ENCODE results near the gene CGGBP1. TPM values are rescaled to one million over a fixed set of nuclear protein-coding genes. Genes with fewer than 3 reads are reported as not detected.

The CGGBP1 gene, protein sequence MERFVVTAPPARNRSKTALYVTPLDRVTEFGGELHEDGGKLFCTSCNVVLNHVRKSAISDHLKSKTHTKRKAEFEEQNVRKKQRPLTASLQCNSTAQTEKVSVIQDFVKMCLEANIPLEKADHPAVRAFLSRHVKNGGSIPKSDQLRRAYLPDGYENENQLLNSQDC
- 10 to 100 TPM; 81.1 to 83.5 TPM for total RNA-seq

DNA sequence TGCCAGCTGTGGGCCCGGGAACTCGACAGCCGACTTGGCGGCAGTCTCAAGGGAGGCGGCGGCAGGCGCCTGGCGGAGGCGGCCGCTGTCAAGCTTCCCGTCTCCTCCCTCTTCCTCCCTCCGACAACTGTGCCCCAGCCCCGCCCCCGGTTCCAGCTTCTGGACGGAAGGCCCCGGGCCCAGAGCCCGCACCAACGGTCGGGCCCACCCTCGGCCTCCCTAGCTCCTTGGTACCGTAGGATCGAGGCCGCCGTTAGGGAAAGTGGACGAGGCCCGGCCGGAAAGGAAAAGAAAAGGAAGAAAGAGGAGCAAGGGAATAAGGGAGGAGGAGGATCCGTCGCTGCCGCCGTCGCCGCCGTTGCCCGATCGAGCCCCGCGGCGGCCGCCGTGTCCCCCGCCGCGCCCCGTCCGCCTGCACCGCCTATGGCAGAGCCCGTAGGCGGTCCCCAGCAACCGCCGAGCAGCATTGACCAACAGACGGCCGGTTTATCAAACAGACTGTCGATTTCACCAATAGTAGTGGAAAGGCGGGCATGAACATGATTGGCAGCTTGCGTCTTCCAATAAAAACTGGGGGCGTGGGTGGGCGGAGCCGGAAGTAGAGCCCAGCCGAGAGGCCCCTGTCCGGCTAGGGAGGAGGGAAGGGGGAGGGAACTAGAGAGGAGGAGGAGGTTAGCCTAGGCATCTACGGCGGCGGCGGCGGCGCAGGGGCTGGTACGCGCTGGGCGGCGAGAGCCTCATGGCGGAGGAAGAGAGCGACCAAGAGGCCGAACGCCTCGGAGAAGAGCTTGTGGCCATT is at the start of gene CGGBP1, which contains the start of gene ZNF654:
Gene CGGBP1 (minus strand): TSS at position 425 of the 799 bp plus-strand sequence. CDS start 3,029 bp downstream, outside the sequence.
Gene ZNF654 (plus strand): TSS at position 675 of the 799 bp plus-strand sequence. CDS start 65 bp downstream, at position 740.
- ChIA-PET POLR2A (interaction anchor here (0.5 to 2.2 kb wide), 6 partner anchors 20 to 91 kb away, joined by 3 to 22 read pairs (median 6); partner anchors contain the start of gene C3orf38), CTCF (interaction anchor here (0.6 to 0.9 kb wide), 3 partner anchors 39 to 121 kb away, joined by 3 read pairs; no protein-coding TSS in a partner anchor)

DNA sequence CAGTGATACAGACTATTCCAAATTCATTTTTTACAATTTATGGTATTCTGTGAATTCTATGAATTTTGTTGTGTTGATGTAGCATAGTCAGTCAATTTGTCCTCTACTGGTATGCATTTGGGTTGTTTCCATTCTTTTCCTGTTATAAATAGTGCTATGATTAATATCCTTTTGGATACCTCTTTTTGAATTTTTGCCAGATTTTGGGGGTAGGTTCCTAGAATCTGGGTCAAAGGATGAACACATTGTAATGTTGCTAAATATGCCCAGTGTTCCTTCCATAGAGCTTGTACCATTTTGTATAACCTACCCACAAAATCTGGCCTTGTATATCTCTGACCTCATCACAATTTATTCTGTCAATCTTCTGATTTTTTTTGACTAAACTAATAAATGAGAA is 46.5 kb upstream of the CGGBP1 start:
- POLR2A ChIA-PET = no interaction called here
- CTCF ChIA-PET = no interaction called here

DNA sequence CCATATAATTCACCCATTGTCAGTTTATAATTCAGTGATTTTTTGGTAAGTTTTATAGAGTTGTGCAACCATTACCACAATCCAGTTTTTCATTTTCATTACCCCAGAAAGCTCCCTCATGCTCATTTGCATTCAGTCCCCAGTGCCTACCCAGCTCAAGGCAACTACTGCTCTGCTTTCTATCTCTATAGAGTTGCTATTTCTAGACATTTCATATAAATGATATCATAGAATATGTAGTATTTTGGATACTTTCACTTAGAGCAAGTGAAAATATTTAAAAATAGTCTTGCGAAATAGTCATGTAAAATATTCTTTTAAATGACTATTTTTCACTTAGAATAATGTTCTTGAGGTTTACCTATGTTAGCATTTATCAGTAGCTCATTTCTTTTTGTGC is 42.3 kb upstream of the CGGBP1 start:
- POLR2A ChIA-PET = no interaction called here
- CTCF ChIA-PET = no interaction called here

DNA sequence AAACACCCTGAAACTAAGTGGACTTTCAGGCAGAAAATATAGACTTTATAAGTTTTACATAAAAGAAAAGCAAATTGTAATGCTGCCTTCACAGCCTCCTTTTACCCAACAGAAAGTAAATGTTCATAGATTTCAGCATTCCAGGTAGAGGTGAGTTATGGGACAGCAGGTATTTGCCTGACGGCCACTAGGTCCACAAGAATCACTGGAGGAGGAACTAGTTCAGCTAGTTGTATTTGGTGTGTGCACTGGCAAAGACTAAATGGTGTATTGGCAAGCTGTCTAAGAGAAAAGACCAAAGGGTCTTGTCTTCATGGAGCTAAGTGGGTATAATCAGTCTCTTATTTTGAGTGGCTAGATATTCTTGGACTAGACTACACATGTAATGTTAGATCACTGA is 34.5 kb upstream of the CGGBP1 start:
- CTCF ChIA-PET = interaction anchor here (1.0 kb wide), 1 partner anchor 11 kb away, joined by 3 read pairs; no protein-coding TSS in a partner anchor
- POLR2A ChIA-PET = no interaction called here

DNA sequence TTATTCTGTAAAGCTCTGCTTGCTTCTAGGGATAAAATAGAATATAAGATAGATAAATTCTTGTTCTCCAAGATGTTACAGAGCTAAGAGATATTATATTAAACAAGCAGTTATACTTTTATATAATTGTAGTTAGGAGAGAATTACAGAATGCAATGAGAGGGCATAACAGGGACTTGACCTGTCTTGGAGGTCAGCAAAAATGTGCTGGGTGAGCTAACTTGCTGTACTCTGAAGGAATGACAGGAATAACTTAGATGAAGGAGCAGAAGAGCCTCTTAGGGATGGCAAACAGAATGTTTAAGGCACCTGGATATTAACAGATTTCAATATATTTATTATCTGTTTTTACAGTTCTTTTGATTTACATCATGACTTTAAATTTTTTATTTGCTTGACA is 33.5 kb upstream of the CGGBP1 start:
- ChIA-PET POLR2A (no interaction called here), CTCF (no interaction called here)

DNA sequence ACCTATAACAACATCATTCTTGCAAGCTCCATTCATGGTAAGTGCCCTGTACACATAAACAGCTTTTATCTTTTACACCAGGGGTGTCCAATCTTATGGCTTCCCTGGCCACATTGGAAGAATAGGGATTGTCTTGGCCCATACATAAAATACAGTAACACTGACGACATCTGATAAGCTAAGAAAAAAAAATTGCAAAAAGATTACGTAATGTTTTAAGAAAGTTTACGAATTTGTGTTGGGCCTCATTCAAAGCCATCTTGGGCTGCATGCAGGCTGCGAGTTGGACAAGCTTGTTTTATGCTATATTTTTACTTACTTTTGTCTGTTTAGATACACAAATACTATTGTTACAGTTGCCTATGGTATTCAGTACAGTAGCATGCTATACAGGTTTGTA is 31.9 kb upstream of the CGGBP1 start:
- POLR2A ChIA-PET = no interaction called here

DNA sequence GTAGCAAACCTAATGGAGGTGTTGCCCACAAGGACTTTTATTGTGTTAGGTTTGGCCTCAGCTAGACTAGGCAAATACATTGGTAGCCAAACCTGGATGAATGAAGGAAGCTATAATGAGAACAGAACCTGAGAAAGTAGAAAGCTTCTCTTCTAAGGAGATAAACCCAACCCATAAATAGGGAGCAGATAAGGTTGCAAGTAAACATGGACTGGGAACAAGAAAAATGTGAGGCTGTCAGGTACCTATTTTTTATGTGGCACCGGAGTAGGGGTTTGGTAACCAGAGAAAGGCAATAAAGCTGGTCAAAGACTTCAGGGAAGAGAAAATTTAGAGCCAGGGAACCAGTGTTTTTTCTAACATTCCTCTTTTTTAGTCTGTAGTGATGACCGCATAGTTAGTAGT is 25.3 kb upstream of the CGGBP1 start:
- ChIA-PET POLR2A (no interaction called here), CTCF (no interaction called here)

More for the DNA sequence above, 31.9 kb upstream of the CGGBP1 start:
- CTCF ChIA-PET = interaction anchor here (1.0 kb wide), 1 partner anchor 319 kb away, joined by 3 read pairs; no protein-coding TSS in a partner anchor

DNA sequence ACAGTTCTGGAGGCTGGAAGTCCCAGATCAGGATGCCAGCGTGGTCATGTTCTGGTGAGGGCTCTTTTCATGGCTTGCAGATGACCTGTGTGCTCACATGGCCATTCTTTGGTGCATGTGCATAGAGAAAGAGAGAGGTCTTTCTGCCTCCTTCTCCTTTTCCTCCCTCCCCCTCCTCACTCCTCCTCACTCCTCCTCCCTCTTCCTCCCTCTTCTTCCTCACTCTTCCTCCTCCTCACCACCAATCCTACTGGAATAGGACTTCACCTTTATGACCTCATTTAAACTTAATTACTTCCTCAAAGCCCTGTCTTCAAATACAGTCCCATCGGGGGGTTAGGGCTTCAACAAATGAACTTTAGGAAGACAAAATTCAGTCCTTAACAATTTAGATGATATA is 24.0 kb upstream of the CGGBP1 start:
- ChIA-PET CTCF (no interaction called here), POLR2A (no interaction called here)

DNA sequence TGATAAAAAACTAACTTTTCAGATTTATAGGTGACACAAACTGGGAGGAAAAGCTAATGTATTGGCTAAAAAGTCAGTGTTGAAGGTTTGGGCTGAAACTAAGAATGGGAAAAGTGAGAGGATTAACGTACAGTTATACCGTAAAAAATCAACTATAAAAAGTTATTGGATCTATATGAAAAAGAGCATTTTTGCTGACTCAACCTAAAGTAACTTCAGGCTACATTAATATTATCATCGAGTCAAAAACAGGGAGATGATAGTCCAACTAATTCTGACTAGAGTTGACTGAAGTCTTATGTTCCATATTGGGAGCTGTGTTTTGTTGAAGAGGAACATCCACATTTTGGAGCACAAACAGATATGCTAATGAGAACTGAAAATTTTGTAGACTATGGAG is 20.1 kb upstream of the CGGBP1 start:
- ChIA-PET CTCF (no interaction called here), POLR2A (interaction anchor here (1.2 kb wide), 1 partner anchor 20 kb away, joined by 3 read pairs; the partner anchor contains the start of gene CGGBP1)

DNA sequence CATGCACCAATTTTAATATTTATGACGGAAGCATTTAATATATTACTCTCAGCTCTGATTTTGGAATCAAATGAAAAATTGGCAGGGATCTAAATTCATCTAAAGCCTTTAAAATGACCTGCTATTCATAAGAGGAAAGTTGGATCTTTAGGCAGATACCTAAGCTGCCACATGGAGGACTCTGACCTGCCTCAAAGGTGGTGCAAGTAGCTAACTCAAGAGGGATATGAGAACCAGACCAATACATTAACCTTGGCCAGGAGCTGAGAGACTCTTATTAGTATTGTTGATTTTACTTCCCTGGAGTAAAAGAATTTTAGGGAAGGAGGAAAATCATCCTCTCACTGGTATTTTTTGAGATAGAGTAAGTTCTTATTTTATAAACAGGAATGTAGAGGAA is 17.9 kb upstream of the CGGBP1 start:
- CTCF ChIA-PET = no interaction called here
- POLR2A ChIA-PET = no interaction called here

DNA sequence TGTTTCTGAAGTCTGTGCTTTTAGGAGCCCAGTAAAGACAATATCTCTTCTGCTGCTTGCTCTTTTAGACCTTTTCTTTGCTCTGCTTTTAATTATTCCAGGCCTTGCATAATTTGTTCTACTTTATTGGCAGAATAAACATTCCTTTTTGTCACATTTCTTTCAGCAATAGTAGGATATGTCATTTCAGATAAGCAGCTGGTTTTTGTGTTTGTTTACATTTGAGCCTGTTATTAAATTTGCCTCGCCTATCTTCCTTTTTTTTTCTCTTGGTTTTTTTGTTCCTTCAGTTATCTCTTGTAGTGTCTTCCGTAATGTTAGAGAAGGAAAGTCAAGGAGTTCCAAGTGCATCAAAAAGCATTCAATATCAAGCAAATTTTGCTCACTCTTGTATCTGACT is 16.7 kb upstream of the CGGBP1 start:
- ChIA-PET CTCF (no interaction called here), POLR2A (no interaction called here)

DNA sequence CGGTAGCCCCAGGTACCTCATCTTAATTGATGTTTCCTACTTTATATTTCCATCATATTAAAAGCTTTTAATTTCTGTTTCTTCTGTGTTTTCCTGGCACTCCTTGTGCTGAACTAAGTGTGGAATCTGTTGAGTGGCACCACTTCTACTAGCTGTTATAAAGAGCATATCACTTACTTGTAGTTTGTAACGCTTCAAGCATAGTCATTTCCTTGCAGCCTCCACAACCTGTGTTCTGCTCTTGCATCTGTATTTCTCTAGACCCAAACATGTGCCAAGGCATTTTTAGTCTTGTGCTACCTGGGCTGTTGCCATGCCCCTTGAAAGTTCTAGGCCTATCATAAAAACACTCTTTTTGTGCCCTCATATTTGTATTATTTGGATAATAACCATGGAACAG is 16.3 kb upstream of the CGGBP1 start:
- ChIA-PET POLR2A (no interaction called here), CTCF (no interaction called here)

DNA sequence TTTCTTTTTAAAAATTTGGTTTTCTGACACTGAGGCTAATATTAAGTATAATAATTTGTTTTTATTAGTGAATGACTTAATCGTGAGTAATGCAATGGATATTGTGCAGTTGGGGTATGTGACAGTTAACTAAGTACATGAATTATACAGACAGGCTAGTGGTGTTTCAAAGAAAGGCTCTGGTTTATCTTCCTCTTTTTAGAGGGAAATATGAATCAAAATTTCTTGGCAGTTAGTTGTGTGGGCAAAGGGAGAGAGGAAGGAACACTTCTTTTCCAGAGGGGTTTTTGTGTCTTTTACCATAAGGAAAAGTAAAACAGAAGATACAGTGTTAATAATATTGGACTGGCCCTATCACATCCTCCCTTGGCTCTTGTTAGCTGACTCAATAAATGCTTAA is 2.9 kb upstream of the CGGBP1 start:
- ChIA-PET CTCF (no interaction called here), POLR2A (no interaction called here)

DNA sequence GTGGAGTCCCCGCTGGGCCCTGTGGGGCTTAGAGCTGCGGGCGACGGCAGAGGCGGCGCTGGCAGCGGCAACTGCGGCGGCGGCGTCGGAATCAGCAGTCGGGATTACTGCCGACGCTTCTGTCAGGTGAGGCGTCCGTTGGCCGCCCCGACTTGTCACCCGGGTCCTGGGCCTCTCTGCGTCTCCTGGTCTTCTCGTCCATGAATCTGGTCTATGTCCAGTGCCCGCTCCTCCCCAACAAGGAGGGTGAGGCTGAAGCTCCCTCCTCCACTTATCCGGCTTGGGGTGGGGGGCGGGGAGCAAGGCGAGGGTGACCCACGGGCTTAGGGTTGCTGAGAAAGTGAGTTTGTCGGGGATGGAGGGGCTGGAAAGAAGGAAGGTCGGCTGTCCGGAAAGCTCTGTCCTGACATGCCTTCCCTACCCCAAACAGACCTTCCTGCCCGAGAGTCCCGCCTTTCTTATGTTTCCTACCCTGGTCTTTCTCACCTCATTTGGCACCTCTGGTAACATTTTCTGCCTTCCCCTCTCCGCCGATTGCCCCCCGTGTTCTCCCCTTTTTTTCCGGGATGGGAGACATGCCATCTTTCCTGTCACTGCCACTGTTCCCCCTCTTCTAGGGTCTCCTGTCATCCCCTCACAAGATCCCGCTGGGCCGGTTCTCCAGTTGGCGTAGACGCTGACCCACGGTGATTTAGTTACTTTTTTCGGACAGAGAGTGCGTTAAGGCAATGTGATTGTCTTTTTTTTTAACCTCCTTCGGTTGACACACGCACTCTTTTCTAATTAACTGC is 770 bp upstream of the CGGBP1 start:
- ChIA-PET POLR2A (interaction anchor here (0.7 to 2.2 kb wide), 4 partner anchors 54 to 90 kb away, joined by 4 to 22 read pairs (median 6); partner anchors contain the start of gene C3orf38), CTCF (interaction anchor here (0.6 to 0.7 kb wide), 2 partner anchors 38 to 121 kb away, joined by 3 read pairs; no protein-coding TSS in a partner anchor)

DNA sequence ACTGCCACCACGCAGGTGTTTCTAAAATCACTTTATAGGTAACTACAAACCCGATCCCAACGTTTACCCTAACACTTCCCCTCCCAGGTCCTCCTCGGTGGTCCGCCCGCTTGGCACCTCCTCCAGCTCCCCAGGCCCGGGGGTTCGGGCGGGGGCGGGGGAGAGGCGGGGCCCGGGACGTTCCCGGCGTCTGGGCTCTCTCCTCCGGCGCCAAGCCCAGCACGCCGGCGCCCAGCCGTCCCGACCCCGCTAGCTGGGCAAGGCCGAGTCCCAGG is 562 bp downstream of the CGGBP1 start:
- ChIA-PET CTCF (interaction anchor here (0.9 kb wide), 1 partner anchor 53 kb away, joined by 3 read pairs; no protein-coding TSS in a partner anchor), POLR2A (interaction anchor here (0.5 to 2.2 kb wide), 4 partner anchors 55 to 91 kb away, joined by 4 to 22 read pairs (median 8); partner anchors contain the start of gene C3orf38)

DNA sequence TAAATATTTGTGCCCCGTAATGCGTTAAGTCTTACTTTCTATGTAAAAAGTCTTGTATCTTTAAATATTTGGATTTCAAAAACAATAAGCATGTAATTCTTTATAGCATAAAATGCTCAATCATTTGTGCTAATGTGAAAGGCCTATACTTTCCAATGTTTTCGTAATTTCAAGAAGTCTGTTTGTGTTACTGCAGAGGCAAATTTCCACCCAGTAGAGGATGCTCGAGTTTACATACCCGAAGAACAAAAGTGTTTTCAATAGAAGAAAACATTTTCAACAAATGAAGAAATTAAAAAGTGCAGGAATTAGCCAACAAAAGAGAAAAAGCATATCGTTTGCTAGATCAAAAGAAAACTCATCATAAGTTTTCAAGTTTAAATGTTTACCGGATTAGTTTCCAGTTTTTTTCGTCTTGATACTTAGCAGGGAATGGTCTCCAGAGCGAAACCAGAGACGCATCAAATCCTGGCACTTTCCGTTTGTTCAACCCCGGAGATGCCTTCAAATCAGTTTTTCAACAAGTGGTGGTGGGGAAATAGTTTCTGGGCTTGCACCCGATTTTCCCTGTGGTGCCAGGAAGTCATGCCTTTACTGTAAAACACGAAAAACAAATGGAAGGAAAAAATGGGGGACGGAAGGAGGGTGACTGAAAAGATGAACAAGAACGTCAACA is 1.0 kb downstream of the CGGBP1 start:
- POLR2A ChIA-PET = interaction anchor here (0.5 to 2.2 kb wide), 3 partner anchors 57 to 92 kb away, joined by 7 to 22 read pairs (median 8); partner anchors contain the start of gene C3orf38

DNA sequence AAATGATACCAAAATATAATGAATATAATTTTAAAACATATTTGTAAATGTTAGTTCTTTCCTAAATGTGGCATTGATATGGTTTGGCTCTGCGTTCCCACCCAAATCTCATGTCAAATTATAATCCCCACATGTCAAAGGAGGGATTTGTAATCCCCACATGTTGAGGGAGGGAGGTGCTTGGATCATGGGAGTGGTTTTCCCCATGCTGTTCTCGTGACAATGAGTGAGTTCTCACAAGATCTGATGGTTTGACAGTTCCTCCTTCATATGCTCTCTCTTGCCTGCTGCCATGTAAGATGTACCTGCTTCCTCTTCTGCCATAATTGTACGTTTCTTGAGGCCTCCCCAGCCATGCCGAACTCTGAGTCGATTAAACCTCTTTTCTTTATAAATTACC is 12.0 kb downstream of the CGGBP1 start:
- ChIA-PET POLR2A (no interaction called here), CTCF (no interaction called here)

More for the DNA sequence above, 1.0 kb downstream of the CGGBP1 start:
- CTCF ChIA-PET = interaction anchor here (0.9 kb wide), 1 partner anchor 53 kb away, joined by 3 read pairs; no protein-coding TSS in a partner anchor

DNA sequence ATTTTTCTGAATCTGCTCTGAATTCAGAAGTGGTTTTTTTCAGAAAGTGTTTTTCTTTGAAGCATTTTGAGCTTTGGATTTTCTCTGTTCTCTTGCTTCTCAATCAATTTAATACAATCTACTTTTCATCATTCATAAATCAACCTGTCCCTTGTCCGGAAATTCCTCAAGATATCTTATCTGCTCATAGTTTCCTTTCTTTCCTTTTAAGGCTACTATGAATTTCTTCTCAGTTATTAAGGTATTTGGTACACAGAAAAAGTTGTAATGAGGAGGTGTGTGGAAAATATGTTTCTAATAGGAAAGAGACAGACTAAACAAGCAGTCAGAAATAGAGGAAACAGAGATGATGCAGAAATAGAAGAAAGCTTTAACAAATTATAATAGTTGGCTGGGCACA is 14.4 kb downstream of the CGGBP1 start:
- ChIA-PET CTCF (no interaction called here), POLR2A (no interaction called here)

DNA sequence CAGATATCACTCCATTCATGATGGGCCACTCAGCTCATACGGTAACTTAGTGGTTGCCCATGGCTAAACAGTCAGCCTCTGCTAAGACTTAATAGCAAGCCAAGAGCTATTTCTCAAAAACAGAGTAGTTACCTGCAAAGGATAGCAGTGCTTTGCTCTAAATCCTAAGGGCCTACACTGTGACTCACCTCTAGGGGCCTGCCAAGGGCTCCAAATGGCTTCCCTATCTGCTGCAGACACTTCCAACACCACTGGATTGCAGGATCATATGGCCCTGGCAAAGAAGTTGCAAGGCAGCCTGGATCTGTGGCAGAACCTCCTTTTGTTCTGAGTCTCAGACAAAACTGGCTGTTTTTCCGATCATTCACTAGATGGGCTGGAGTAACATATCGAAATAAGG is 17.8 kb downstream of the CGGBP1 start:
- ChIA-PET CTCF (no interaction called here), POLR2A (no interaction called here)

DNA sequence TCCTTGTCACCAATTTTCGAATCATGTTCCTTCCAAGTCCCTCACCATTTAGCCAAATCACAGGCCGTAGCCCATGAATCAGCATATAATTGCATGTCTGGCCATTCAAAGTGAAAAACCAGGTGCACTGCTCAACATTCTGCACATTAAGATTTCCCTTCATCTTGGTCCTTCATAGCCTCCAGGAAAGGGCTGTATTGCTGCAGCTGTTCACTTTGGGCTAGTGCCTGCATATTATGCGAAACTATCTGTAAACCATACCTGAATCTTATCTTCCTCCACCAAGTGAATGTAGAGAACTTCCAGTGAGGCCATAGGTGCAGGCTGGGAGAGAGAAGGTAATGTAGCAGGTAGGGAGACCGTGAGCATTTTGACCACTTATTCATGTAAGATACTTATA is 18.3 kb downstream of the CGGBP1 start:
- ChIA-PET CTCF (no interaction called here), POLR2A (no interaction called here)

Data from activated CD8-positive, alpha-beta memory T cell treated with anti-CD3 and anti-CD28 coated beads for 36 hours (primary cell).